Putamen (tissue), 1 donor: ENCODE data around the gene GATAD2A.
"Not testable (repeated sequence)": the region's sequence is repeated elsewhere in the genome, so short reads cannot be mapped to it uniquely, and the experiment has no call there.

ENCODE experiments used
- DNase-seq: peaks from one replicate; pipeline ENCODE4 v3.0.0-alpha.2; 2016; ENCODE audit warnings: low spot score

Gene GATAD2A, protein sequence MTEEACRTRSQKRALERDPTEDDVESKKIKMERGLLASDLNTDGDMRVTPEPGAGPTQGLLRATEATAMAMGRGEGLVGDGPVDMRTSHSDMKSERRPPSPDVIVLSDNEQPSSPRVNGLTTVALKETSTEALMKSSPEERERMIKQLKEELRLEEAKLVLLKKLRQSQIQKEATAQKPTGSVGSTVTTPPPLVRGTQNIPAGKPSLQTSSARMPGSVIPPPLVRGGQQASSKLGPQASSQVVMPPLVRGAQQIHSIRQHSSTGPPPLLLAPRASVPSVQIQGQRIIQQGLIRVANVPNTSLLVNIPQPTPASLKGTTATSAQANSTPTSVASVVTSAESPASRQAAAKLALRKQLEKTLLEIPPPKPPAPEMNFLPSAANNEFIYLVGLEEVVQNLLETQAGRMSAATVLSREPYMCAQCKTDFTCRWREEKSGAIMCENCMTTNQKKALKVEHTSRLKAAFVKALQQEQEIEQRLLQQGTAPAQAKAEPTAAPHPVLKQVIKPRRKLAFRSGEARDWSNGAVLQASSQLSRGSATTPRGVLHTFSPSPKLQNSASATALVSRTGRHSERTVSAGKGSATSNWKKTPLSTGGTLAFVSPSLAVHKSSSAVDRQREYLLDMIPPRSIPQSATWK

GRCh38 chr19:19404879-19405860 lies at the start of gene GATAD2A:
Gene GATAD2A, plus strand, starts transcription at chr19:19405675. Its CDS starts 59,671 bp downstream, at chr19:19465346.
- peak; percentile 94 for DNase-seq

- no peak for DNase-seq
Measured at GRCh38 chr19:19356500-19356899, 49.0 kb upstream of the GATAD2A start.

DNA sequence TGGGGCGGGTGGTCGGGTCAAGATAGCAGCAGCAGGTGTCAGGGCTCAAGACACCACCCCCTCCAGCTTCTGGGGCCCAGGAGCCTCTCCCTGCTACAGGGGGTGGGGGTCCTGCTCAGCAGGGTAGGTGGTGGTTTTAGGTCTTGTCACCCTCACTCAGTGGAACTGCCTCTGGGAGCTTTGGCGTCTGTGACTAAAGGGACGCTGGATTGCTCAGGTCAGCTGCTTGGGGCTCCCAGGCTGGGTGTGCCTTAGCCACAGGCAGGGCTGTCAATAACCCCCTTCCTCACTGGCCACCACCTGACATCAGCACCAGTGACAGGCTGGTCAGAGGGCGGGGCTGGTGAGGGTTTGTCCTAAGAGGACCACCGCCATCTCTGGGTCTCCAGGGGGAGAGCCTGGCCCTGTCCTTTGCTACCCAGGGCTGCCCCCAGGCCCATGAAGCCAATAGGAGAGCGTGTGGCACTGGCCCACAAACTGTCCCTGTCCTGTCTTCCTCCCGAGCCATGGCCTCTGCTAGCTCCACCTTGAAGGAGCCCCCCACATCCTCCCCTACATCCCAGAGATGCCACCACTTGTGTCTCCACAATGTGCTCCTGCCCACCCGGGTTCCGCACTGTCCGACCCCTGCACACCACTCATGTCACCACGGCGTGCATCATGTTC lies 48.4 kb upstream of the GATAD2A start:
- no peak for DNase-seq

- peak; percentile 64 for DNase-seq
Measured at GRCh38 chr19:19361075-19361594, 44.3 kb upstream of the GATAD2A start.

GRCh38 chr19:19362075-19362474 lies 43.4 kb upstream of the GATAD2A start:
- no peak for DNase-seq

GRCh38 chr19:19366434-19367396 lies 38.8 kb upstream of the GATAD2A start:
- no peak for DNase-seq

GRCh38 chr19:19368087-19368486 lies 37.4 kb upstream of the GATAD2A start:
- DNase-seq, result no peak

- no peak for DNase-seq
Measured at GRCh38 chr19:19371059-19371458, 34.4 kb upstream of the GATAD2A start.

- peak; percentile 44 for DNase-seq
Measured at GRCh38 chr19:19372656-19373416, 32.6 kb upstream of the GATAD2A start.

DNA sequence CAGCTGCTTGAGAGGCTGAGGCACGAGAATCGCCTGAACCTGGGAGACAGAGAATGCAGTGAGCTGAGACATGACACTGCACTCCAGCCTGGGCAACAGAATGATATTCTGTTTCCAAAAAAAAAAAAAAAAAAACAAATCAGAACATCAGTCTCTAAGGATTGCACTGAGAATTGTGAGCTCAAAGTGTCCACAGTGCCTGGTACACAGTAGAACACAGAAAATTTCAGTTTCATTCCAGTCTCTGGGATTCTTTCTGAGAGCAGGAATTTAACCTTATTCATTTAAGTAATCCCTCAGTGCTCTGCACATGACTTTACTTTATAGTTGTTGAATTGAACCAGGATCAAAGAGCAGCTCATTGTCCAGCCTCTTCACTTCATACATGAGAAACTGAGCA lies 25.9 kb upstream of the GATAD2A start:
- no peak for DNase-seq

DNA sequence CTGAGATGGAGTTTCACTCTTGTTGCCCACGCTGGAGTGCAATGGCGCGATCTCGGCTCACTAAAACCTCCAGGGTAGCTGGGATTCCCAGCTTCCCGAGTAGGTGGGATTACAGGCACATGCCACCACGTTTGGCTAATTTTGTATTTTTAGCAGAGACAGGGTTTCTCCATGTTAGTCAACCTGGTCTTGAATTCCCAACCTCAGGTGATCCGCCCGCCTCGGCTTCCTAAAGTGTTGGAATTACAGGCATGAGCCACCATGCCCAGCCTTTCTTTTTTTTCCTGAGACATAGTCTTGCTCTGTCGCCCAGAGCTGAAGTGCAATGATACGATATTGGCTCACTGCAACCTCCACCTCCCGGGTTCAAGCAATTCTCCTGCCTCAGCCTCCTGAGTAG lies 25.2 kb upstream of the GATAD2A start:
- DNase-seq, result not testable (repeated sequence)

DNA sequence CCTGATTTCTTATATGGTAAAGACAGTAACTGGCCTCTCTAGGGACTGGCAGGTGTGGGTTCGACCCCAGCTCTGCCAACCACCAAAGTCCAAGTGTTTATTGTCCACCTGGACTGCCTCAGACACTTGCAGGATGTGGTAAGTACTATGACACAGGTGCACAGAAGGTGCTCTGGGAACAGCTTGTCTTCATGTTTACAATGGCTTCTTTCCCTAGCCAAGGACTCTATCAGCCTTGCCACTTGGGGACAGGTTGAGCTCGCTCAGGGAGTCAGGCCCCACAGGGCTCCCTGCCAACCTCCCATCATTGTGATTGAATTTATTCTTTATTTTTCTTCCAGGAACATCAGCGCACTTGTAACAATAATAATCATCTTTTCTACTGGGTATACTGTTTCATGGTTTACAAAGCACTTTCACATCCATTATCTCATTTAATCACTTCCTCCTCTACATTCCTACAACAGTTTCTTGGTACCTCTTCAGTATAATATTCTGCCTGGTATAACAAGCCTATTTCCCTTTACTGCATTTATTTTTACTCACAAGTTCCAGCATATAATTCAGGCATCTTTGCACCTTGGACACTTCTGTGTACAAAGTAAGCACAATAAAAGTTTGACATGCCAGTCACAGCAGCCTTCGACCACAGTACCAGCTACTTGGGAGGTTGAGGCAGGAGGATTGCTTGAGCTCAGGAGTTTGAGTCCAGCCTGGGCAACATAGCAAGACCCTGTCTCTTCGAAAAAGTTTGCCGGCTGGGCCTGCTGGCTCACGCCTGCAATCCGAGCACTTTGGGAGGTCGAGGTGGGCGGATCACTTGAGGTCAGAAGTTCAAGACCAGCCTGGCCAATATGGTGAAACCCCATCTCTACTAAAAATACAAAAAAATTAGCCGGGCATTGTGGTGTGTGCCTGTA lies 24.2 kb upstream of the GATAD2A start:
- DNase-seq, result no peak

GRCh38 chr19:19382118-19382517 lies 23.4 kb upstream of the GATAD2A start:
- DNase-seq, result no peak

DNA sequence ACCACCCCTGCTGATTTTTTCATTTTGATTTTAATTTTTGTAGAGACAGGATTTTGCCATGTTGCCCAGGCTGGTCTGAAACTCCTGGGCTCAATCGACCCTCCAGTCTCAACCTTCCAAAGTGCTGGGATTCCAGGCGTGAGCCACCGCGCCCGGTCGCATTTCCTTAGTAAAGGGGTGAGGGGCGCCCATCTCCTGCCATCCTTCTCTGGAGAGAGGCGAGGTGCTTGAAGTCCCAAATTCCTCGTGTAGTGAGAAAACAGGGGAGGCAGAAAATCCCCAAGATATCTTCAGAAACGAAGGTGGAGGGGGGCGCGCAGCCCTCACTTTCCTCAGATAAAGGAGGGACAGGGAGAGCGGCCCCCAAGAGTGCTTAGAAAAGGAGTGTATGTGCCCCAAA lies 21.0 kb upstream of the GATAD2A start:
- no peak for DNase-seq

GRCh38 chr19:19385131-19385895 lies 20.2 kb upstream of the GATAD2A start:
- peak; percentile 100 for DNase-seq

DNA sequence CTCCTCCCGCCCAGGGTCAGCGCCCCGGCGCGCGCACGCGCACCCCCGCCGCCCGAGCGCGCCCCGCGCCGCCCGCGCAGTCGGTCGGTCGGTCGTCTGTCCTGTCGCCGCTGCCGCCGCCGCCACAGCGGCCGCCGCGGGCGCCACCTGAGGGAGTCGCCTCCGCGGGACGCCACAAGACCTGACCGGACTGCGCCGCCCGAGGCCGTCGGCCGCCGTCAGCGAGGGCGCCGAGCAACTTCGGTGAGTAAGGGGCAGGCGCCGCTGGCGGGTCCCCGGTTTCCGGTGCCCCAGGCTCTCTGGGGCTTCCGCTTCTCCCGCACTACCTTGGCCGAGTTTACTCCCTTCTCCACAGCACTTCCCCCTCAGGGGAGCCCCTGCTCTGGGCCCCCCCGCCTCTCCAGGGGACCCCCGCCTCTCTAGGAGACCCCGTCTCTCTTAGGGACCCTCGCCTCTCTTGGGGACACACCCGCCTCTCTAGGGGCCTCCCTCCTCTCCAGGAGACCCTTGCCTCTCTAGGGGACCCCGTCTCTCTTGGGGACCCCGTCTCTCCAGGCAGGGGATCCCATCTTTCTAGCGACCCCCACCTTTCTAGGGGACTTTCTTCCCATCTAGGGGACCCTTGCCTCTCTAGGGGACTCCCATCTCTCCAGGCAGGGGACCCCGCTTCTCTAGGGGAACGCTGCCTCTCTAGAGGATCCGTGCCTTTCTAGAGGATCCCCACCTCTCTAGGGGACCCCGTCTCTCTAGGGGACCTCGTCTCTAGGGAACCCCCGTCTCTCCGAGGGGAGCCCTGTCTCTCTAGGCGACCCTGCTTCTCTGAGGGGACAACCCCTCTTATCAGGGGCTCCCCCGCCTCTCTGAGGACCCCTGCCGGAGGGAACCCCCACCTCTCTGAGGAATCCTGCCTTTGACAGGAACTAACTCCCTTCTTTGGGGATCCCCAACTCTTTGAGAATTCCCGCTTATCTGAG lies 19.3 kb upstream of the GATAD2A start:
- DNase-seq, result no peak
